ENCODE data around the gene JUNB. TPM values are rescaled to one million over a fixed set of nuclear protein-coding genes. Genes with fewer than 3 reads are reported as not detected.

Gene JUNB
- total and polyA plus RNA-seq, 2 of the 8 experiments (the other 6 are each of a cell fraction or from before 2014, with no cell fraction given), result 7.4 to 10.0 TPM

GRCh38 chr19:12842511-12842910 lies 51.2 kb downstream of the JUNB start:
- no peak overlapping the region; a peak in 1 of 7 replicates for H3K9ac ChIP-seq (replicated peaks in 1 of 4; ENCODE audit: extremely low read depth in 1 of 4, low read depth in 3 of 4, low read length in 3 of 4)
- CTCF ChIA-PET (ENCODE audit: partially characterized antibody), result interaction anchor here (1.4 kb wide), 1 partner anchor 17 kb away, joined by 3 read pairs; no protein-coding TSS in a partner anchor
- no peak for FAIRE-seq
- TF ChIP-seq, protein P1, sequence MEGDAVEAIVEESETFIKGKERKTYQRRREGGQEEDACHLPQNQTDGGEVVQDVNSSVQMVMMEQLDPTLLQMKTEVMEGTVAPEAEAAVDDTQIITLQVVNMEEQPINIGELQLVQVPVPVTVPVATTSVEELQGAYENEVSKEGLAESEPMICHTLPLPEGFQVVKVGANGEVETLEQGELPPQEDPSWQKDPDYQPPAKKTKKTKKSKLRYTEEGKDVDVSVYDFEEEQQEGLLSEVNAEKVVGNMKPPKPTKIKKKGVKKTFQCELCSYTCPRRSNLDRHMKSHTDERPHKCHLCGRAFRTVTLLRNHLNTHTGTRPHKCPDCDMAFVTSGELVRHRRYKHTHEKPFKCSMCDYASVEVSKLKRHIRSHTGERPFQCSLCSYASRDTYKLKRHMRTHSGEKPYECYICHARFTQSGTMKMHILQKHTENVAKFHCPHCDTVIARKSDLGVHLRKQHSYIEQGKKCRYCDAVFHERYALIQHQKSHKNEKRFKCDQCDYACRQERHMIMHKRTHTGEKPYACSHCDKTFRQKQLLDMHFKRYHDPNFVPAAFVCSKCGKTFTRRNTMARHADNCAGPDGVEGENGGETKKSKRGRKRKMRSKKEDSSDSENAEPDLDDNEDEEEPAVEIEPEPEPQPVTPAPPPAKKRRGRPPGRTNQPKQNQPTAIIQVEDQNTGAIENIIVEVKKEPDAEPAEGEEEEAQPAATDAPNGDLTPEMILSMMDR (IDR thresholded peaks at IDR 0.05; ENCODE audit: control extremely low read depth in 1 of 3, insufficient read depth in 1 of 3, low read depth in 1 of 3, low read length in 3 of 3), result no peak
- TF ChIP-seq EZH2 (IDR thresholded peaks at IDR 0.05; ENCODE audit: low read depth, low read length, severe bottlenecking) (no peak), CEBPB (IDR thresholded peaks at IDR 0.05; ENCODE audit: low read depth, low read length) (no peak), GABPA (IDR thresholded peaks at IDR 0.05; ENCODE audit: borderline replicate concordance, insufficient read depth, low read length) (no peak), SIRT6 (IDR thresholded peaks at IDR 0.05; ENCODE audit: low read length) (no peak), POLR2A (IDR thresholded peaks at IDR 0.05; ENCODE audit: control extremely low read depth in 1 of 2, low read depth in 2 of 2, low read length in 2 of 2) (no peak), GTF2F1 (IDR thresholded peaks at IDR 0.05; ENCODE audit: borderline replicate concordance, low read depth, low read length) (no peak), MAFK (IDR thresholded peaks at IDR 0.05; ENCODE audit: low read depth, low read length) (no peak), CHD1 (IDR thresholded peaks at IDR 0.05; ENCODE audit: low read depth, low read length) (no peak), SUZ12 (IDR thresholded peaks at IDR 0.05; ENCODE audit: low read length) (no peak), CHD2 (IDR thresholded peaks at IDR 0.05; ENCODE audit: low read length) (no peak), RFX5 (IDR thresholded peaks at IDR 0.05; ENCODE audit: borderline replicate concordance, low read depth, low read length) (no peak)

More at GRCh38 chr19:12842511-12842910, 51.2 kb downstream of the JUNB start:
- H3K4me3 ChIP-seq (ENCODE audit: extremely low read depth in 1 of 4, insufficient read depth in 2 of 4, low read depth in 3 of 4, low read length in 4 of 4), result no peak overlapping the region
- WGBS, 2 experiments (ENCODE audit: extremely low coverage in 1 of 2, insufficient coverage in 1 of 2, insufficient read length in 1 of 2, insufficient replicate concordance in 2 of 2, low coverage in 1 of 2, low lambda C conversion rate in 2 of 2, missing lambda C conversion rate in 1 of 2), result 96% methylated on average over 17 of the region's 18 CpGs; no CpG with 5 or more reads in 1 of the 2 experiments
- H2BK12ac ChIP-seq (ENCODE audit: low read depth, low read length), result 0 out of 2 replicates have a peak overlapping the region, but pooled peaks have one; percentile 6
- no peaks in the 10 kb centered on the region; a peak in 1 of 7 replicates for H3K27me3 ChIP-seq (replicated peaks in 1 of 4; ENCODE audit: control insufficient read depth in 3 of 4, extremely low read depth in 1 of 4, insufficient read depth in 3 of 4, low read length in 3 of 4)
- no peak overlapping the region for H3K56ac ChIP-seq (replicated peaks; ENCODE audit: insufficient read length, low read depth, low read length)
- peaks cover 11% of the 10 kb centered on the region for H3K79me1 ChIP-seq (ENCODE audit: low read depth, low read length)
- H3K4me2 ChIP-seq (ENCODE audit: insufficient read depth in 1 of 2, low read depth in 2 of 2, low read length in 2 of 2), result no peak overlapping the region; a peak in 1 of 4 replicates
- H2AK5ac ChIP-seq (ENCODE audit: low read depth, low read length), result no peak overlapping the region
- no peak overlapping the region for H3K18ac ChIP-seq (ENCODE audit: extremely low read depth, low read length)
- POLR2A ChIA-PET (ENCODE audit: partially characterized antibody), result no interaction called here
- H3K23ac ChIP-seq (ENCODE audit: insufficient read length), result no peak overlapping the region
- 0 out of 2 replicates have a peak overlapping the region, but pooled peaks have one; percentile 1 for H2BK15ac ChIP-seq (ENCODE audit: low read length)
- H3K27ac ChIP-seq (ENCODE audit: low read depth, low read length), result no peak overlapping the region
- H3K4ac ChIP-seq (replicated peaks; ENCODE audit: insufficient read length, low read depth, low read length), result no peak overlapping the region
- no peak overlapping the region; the same call in 1 of the 2 replicates for H4K8ac ChIP-seq (ENCODE audit: extremely low read depth, insufficient read depth, low read length)
- no peak overlapping the region for H3K14ac ChIP-seq (ENCODE audit: insufficient read length)
- no peak for DNase-seq (ENCODE audit: low read depth in 1 of 2, low spot score in 2 of 2)
- H2BK5ac ChIP-seq (ENCODE audit: low read depth, low read length), result peak overlapping the region; percentile 9
- peaks cover 6 to 31% (median 10%) of the 10 kb centered on the region in 4 experiments for H3K4me1 ChIP-seq (replicated peaks in 1 of 4; ENCODE audit: control insufficient read depth in 3 of 4, insufficient read depth in 4 of 4, low read length in 3 of 4)
- H4K5ac ChIP-seq (ENCODE audit: insufficient read length, low read depth, low read length), result no peak overlapping the region
- H2BK20ac ChIP-seq (ENCODE audit: low read length), result no peak overlapping the region
- H3K23me2 ChIP-seq (ENCODE audit: low read depth, low read length), result peaks cover 15% of the 10 kb centered on the region
- H3K36me3 ChIP-seq (ENCODE audit: control insufficient read depth in 2 of 4, insufficient read depth in 4 of 4, low read length in 3 of 4), result peaks cover 0 to 3% (median 0%) of the 10 kb centered on the region in 4 experiments; a peak in 1 of 8 replicates
- no peak overlapping the region for H4K91ac ChIP-seq (replicated peaks; ENCODE audit: insufficient read length, low read length)
- H3K9me3 ChIP-seq (ENCODE audit: insufficient read depth in 2 of 2, low read depth in 1 of 2, low read length in 1 of 2), result no peaks in the 10 kb centered on the region
- peaks cover 8 to 21% of the 10 kb centered on the region in 2 experiments for H4K20me1 ChIP-seq (replicated peaks in 1 of 2; ENCODE audit: control insufficient read depth in 1 of 2, insufficient read depth in 2 of 2, low read length in 2 of 2)
- peaks cover 0 to 9% of the 10 kb centered on the region in 2 experiments; a peak in 2 of 4 replicates for H3K79me2 ChIP-seq (ENCODE audit: control insufficient read depth in 1 of 2, insufficient read depth in 2 of 2, low read length in 2 of 2)
- no peak overlapping the region for H2AFZ ChIP-seq (ENCODE audit: low read length)
- no peak overlapping the region for H2BK120ac ChIP-seq (replicated peaks; ENCODE audit: low read depth, low read length)
